HG03159 (cell line): Measurements from ENCODE around the gene HEMGN.
A peak's percentile ranks its signal among the peaks of the same experiment; 100 is the strongest.
"Not testable (repeated sequence)": the region's sequence is repeated elsewhere in the genome, so short reads cannot be mapped to it uniquely, and the experiment has no call there.

Experiments used
- ATAC-seq: cut with Tn5 transposase; IDR thresholded peaks from one replicate; pipeline ENCODE4 v1.9.1; 2021; ENCODE audit warnings: mild to moderate bottlenecking, moderate library complexity; ENCODE audit not compliant: unreplicated experiment

The HEMGN gene

GRCh38 chr9:97966493-97966892 lies 28.5 kb upstream of the HEMGN start:
- ATAC-seq: no peak

GRCh38 chr9:97964901-97965300 lies 26.9 kb upstream of the HEMGN start:
- no peak for ATAC-seq

GRCh38 chr9:97963232-97963631 lies 25.3 kb upstream of the HEMGN start:
- no peak for ATAC-seq

- no peak for ATAC-seq
Observed at GRCh38 chr9:97962575-97962974, 24.6 kb upstream of the HEMGN start.

- no peak for ATAC-seq
Observed at GRCh38 chr9:97962136-97962535, 24.2 kb upstream of the HEMGN start.

- no peak for ATAC-seq
Observed at GRCh38 chr9:97961361-97961760, 23.4 kb upstream of the HEMGN start.

GRCh38 chr9:97960678-97961328 lies 22.8 kb upstream of the HEMGN start:
- ATAC-seq: not testable (repeated sequence)

- ATAC-seq: no peak
Observed at GRCh38 chr9:97959585-97959984, 21.6 kb upstream of the HEMGN start.

GRCh38 chr9:97958812-97959511 lies 21.0 kb upstream of the HEMGN start:
- ATAC-seq: no peak

GRCh38 chr9:97956331-97956730 lies 18.4 kb upstream of the HEMGN start:
- no peak for ATAC-seq

GRCh38 chr9:97954550-97954989 lies 16.6 kb upstream of the HEMGN start:
- peak; percentile 79 for ATAC-seq

- ATAC-seq: not testable (repeated sequence)
Observed at GRCh38 chr9:97950873-97951272, 12.9 kb upstream of the HEMGN start.

- not testable (repeated sequence) for ATAC-seq
Observed at GRCh38 chr9:97947094-97947493, 9.1 kb upstream of the HEMGN start.

GRCh38 chr9:97945470-97945869 lies 7.5 kb upstream of the HEMGN start:
- ATAC-seq: not testable (repeated sequence)

- ATAC-seq: no peak
Observed at GRCh38 chr9:97944612-97945011, 6.6 kb upstream of the HEMGN start.

GRCh38 chr9:97943308-97943855 lies 5.4 kb upstream of the HEMGN start:
- ATAC-seq: no peak

- no peak for ATAC-seq
Observed at GRCh38 chr9:97941323-97941722, 3.4 kb upstream of the HEMGN start.

GRCh38 chr9:97940741-97941140 lies 2.8 kb upstream of the HEMGN start:
- ATAC-seq: no peak

- no peak for ATAC-seq
Observed at GRCh38 chr9:97940233-97940632, 2.3 kb upstream of the HEMGN start.

GRCh38 chr9:97936998-97937397 lies 974 bp downstream of the HEMGN start:
- ATAC-seq: no peak

GRCh38 chr9:97935276-97935675 lies 2.7 kb downstream of the HEMGN start:
- ATAC-seq: no peak
